Coronary artery (tissue), 2 donors: Measurements from ENCODE around the gene NOX3.

Experiments used
- DNase-seq: peaks from one replicate; pipeline ENCODE4 v3.0.0-alpha.2; 2017; ENCODE audit warnings: low spot score
- H3K27ac ChIP-seq, 2 donors: fragments of 200-600 bp; sonication (generic); one replicate each; pipeline ENCODE4 v1.5.1; 2016 to 2019
- H3K4me3 ChIP-seq: fragments of 200-600 bp; sonication (generic); 2 replicates; pipeline ENCODE4 v1.5.1; 2016; ENCODE audit warnings: mild to moderate bottlenecking, moderate library complexity
- TF ChIP-seq, protein P1 (sequence below): fragments of 200-600 bp; sonication (generic); IDR thresholded peaks from one replicate; pipeline ENCODE4 v1.5.1; 2019; ENCODE audit warnings: antibody characterized with exemption

Gene NOX3, protein sequence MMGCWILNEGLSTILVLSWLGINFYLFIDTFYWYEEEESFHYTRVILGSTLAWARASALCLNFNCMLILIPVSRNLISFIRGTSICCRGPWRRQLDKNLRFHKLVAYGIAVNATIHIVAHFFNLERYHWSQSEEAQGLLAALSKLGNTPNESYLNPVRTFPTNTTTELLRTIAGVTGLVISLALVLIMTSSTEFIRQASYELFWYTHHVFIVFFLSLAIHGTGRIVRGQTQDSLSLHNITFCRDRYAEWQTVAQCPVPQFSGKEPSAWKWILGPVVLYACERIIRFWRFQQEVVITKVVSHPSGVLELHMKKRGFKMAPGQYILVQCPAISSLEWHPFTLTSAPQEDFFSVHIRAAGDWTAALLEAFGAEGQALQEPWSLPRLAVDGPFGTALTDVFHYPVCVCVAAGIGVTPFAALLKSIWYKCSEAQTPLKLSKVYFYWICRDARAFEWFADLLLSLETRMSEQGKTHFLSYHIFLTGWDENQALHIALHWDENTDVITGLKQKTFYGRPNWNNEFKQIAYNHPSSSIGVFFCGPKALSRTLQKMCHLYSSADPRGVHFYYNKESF

DNA sequence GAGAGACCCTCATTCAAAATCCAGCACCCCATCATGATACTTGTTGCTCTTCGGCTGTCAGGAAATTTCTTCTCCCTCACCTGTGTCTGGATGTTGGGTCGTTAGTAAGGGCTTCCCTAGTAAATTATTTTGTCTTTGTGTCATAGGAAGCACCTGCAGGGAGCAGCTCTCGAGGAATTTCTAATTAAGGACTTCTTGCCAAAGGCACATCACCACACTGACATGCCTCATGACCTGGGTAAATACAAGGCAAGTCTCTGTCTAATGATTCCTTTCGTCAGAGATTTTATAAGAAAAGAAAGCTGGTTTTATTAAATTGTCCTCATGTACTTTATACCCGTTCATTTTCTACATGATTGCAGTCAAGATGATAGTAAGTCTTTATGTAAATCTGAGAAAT, at the start of gene NOX3:
TSS of gene NOX3 (minus strand) at position 74 of the 400 bp plus-strand sequence. CDS start at position 35, 39 bp downstream.
- Histone ChIP-seq H3K4me3 (no peak within 1 kb of the TSS), H3K27ac (no peak within 1 kb of the TSS)
- TF ChIP-seq, protein P1, sequence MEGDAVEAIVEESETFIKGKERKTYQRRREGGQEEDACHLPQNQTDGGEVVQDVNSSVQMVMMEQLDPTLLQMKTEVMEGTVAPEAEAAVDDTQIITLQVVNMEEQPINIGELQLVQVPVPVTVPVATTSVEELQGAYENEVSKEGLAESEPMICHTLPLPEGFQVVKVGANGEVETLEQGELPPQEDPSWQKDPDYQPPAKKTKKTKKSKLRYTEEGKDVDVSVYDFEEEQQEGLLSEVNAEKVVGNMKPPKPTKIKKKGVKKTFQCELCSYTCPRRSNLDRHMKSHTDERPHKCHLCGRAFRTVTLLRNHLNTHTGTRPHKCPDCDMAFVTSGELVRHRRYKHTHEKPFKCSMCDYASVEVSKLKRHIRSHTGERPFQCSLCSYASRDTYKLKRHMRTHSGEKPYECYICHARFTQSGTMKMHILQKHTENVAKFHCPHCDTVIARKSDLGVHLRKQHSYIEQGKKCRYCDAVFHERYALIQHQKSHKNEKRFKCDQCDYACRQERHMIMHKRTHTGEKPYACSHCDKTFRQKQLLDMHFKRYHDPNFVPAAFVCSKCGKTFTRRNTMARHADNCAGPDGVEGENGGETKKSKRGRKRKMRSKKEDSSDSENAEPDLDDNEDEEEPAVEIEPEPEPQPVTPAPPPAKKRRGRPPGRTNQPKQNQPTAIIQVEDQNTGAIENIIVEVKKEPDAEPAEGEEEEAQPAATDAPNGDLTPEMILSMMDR = no peak
- DNase-seq = no peak

DNA sequence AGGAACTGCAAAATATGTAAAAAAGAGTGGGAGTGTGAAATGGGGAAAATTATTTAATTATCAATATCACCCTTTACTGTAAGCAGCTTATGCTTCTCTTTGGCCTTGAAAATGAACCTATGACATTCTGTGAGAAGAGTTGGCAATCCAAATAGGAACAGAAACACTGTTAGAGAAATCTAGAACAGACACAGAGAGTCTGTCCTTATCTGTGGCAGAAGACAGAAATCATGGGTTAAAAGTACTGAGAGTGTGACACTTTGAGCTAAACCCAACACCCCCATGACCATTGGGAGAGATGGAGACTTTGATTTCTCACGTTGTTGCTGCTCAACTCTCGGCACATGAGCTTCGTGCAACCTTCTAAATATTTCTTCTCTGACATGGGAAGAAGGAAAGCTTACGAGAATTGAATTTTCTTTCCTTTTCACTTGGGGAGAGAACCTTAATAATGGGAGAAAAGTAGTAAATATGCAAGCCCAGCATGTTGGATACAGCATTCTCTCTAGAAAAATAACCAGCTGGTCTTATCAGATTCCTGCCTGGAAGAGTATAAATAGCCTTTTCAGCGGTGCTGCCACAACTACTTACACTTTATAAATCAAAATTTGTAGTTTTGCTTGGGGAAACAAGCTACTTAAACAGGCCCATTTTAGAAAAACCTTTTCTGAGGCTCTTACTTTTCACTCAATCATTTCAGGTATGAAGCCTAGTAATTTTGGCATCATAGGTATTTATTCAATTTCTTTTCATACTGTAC, 49.4 kb upstream of the NOX3 start:
- no peak for DNase-seq
- Histone ChIP-seq H3K27ac (peak overlapping the region; percentile 29 to 43), H3K4me3 (no peak overlapping the region)
- TF ChIP-seq, protein P1 = no peak

DNA sequence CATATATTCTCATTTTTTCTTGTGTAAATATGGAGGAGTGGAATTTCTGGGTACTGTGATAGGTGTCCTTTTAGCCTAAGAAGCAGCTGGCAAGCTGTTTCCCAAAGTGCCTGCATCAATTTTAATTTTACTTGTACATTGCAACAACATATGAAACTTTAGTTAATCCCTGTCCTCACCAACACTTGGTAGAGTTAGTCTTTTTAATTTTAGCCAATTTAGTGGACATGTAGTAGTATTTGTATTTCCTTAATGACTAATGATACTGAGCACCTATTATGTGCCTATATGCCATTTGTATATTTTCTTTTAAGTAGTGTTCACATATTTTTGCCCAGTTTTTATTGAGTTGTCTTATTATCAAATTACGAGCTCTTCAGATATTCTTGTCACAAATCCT, 46.8 kb upstream of the NOX3 start:
- TF ChIP-seq, protein P1 = no peak
- H3K27ac ChIP-seq = no peak overlapping the region

DNA sequence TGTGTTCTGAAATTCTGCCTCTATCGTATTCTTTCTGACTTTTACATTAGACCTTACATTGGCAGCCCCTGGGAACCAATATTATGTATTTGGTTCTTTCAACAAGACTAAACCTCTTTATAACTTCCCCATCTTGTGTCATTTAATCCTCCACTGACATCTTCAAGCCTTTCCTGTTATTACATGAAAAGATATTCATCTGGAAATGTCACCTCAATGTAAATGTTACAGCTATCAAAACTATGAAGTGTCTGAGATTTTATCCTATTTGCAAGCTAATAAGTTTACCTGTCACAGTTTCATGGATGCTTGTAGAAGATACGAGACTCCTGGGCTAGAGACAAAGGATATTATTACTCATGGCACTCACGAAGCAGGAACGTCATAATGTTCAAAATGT, 43.9 kb upstream of the NOX3 start:
- Histone ChIP-seq H3K27ac (no peak overlapping the region), H3K4me3 (no peak overlapping the region)
- TF ChIP-seq, protein P1 = no peak
- DNase-seq = no peak

More for the DNA sequence above, 46.8 kb upstream of the NOX3 start:
- DNase-seq = no peak
- no peak overlapping the region for H3K4me3 ChIP-seq

DNA sequence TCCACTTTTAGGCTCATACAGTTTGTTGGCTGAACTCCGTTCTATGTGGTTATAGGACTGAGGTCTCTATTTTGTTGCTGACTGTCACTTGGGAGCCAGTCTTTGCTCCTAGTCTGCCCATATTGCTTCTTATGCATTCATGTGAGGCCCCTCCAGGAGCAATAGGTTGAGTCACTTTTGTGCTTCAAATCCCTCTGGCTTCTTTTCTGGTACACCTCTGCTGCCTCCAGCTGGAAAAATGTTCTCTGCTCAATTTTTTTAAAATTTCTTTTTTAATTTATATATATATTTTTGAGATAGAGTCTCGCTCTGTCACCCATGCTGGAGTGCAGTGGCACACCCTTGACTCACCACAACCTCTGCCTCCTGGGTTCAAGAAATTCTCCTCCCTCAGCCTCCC, 42.7 kb upstream of the NOX3 start:
- DNase-seq = no peak

DNA sequence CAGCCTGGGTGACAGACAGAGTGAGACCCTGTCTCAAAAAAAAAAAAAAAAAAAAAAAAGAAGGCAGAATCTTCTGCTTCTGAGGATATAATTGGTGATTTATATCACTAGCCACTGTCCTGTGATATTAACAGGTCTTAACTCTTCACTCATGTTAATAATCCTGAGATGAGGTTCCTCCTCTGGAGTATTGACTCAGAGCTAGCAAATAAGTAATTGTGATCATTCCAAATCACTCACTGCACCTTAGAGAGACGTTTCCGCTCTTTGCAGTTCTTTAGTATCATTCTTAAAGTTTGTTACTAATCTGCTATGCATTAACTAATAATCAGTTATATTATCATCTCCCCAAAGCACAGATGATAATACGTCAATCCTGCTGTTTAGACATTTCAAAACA, 41.6 kb upstream of the NOX3 start:
- TF ChIP-seq, protein P1 = no peak
- Histone ChIP-seq H3K27ac (no peak overlapping the region), H3K4me3 (no peak overlapping the region)
- DNase-seq = no peak

More for the DNA sequence above, 42.7 kb upstream of the NOX3 start:
- H3K27ac ChIP-seq = no peak overlapping the region
- TF ChIP-seq, protein P1 = no peak
- H3K4me3 ChIP-seq = no peak overlapping the region
